Trophoblast cell (in vitro differentiated cells and primary cell): Measurements from ENCODE around the gene ERAS.

ENCODE experiments used
- DNase-seq, 2 donors: peaks; one replicate each; pipeline ENCODE4 v3.0.0-alpha.2; 2016
- H2AFZ ChIP-seq: 2 replicates; pipeline ENCODE4 v1.6.1; 2013; ENCODE audit warnings: low read length, moderate library complexity, mild to moderate bottlenecking; ENCODE audit not compliant: insufficient read depth, poor library complexity
- H2AK5ac ChIP-seq: 2 replicates; pipeline ENCODE4 v1.6.1; 2013; ENCODE audit warnings: mild to moderate bottlenecking, low read length
- H2BK120ac ChIP-seq: 2 replicates; pipeline ENCODE4 v1.6.1; 2013; ENCODE audit warnings: low read length, mild to moderate bottlenecking, moderate library complexity; ENCODE audit not compliant: insufficient read depth, poor library complexity
- H2BK12ac ChIP-seq: 2 replicates; pipeline ENCODE4 v1.6.1; 2013; ENCODE audit warnings: mild to moderate bottlenecking, low read length, moderate library complexity
- H2BK5ac ChIP-seq: 2 replicates; pipeline ENCODE4 v1.6.1; 2013; ENCODE audit warnings: low read length, low read depth, moderate library complexity, mild to moderate bottlenecking; ENCODE audit not compliant: poor library complexity
- H3K14ac ChIP-seq: 2 replicates; pipeline ENCODE4 v1.6.1; 2013; ENCODE audit warnings: mild to moderate bottlenecking, low read length
- H3K18ac ChIP-seq: 2 replicates; pipeline ENCODE4 v1.6.1; 2013; ENCODE audit warnings: mild to moderate bottlenecking, low read length
- H3K23ac ChIP-seq: 2 replicates; pipeline ENCODE4 v1.6.1; 2013; ENCODE audit warnings: low read length
- H3K27ac ChIP-seq: 2 replicates; pipeline ENCODE4 v1.5.1; 2013; ENCODE audit warnings: low read depth, mild to moderate bottlenecking, inconsistent platforms, low read length, moderate library complexity
- H3K27me3 ChIP-seq: 2 replicates; pipeline ENCODE4 v1.6.1; 2013; ENCODE audit warnings: inconsistent platforms, mild to moderate bottlenecking, low read length, moderate library complexity; ENCODE audit not compliant: insufficient read depth
- H3K36me3 ChIP-seq, 2 experiments: 1 replicate in 1 of 2; 2 replicates in 1 of 2; pipeline ENCODE4 v1.6.1; 2013; ENCODE audit warnings: low read length in 2 of 2, mild to moderate bottlenecking in 2 of 2, moderate library complexity in 1 of 2; ENCODE audit not compliant: insufficient read depth in 2 of 2, control insufficient read depth in 1 of 2
- H3K4ac ChIP-seq: 2 replicates; pipeline ENCODE4 v1.6.1; 2013; ENCODE audit warnings: low read depth, mild to moderate bottlenecking, low read length, moderate library complexity
- H3K4me1 ChIP-seq, 2 experiments: 1 replicate in 1 of 2; 2 replicates in 1 of 2; pipeline ENCODE4 v1.6.1; 2013; ENCODE audit warnings: low read length in 2 of 2, mild to moderate bottlenecking in 2 of 2, moderate library complexity in 1 of 2; ENCODE audit not compliant: insufficient read depth in 2 of 2, control insufficient read depth in 1 of 2
- H3K4me2 ChIP-seq: 2 replicates; pipeline ENCODE4 v1.6.1; 2013; ENCODE audit warnings: inconsistent platforms, mild to moderate bottlenecking, low read length, moderate library complexity
- H3K4me3 ChIP-seq: 2 replicates; pipeline ENCODE4 v1.5.1; 2013; ENCODE audit warnings: mild to moderate bottlenecking, low read depth, low read length, inconsistent platforms
- H3K79me1 ChIP-seq: one replicate; pipeline ENCODE4 v1.6.1; 2013; ENCODE audit warnings: low read length
- H3K79me2 ChIP-seq: 2 replicates; pipeline ENCODE4 v1.6.1; 2013; ENCODE audit warnings: low read length, mild to moderate bottlenecking; ENCODE audit not compliant: control insufficient read depth, insufficient read depth, poor library complexity
- H3K9ac ChIP-seq: 2 replicates; pipeline ENCODE4 v1.6.1; 2013; ENCODE audit warnings: mild to moderate bottlenecking, low read length
- H3K9me3 ChIP-seq: 2 replicates; pipeline ENCODE4 v1.6.1; 2013; ENCODE audit warnings: low read depth, mild to moderate bottlenecking, control low read depth, inconsistent platforms, low read length; ENCODE audit not compliant: insufficient read depth
- H4K12ac ChIP-seq: 2 replicates; pipeline ENCODE4 v1.6.1; 2013; ENCODE audit warnings: low read depth, mild to moderate bottlenecking, low read length, moderate library complexity
- H4K8ac ChIP-seq: 2 replicates; pipeline ENCODE4 v1.6.1; 2013; ENCODE audit warnings: low read depth, mild to moderate bottlenecking, low read length, moderate library complexity
- H4K91ac ChIP-seq: one replicate; pipeline ENCODE4 v1.6.1; 2013; ENCODE audit warnings: low read depth, mild to moderate bottlenecking, low read length, moderate library complexity
- WGBS: extraction: QIAGEN DNeasy Blood & Tissue Kit; methylation state at CpG from one replicate; pipeline ENCODE4 v1.1.7; 2013; ENCODE audit warnings: missing lambda C conversion rate; ENCODE audit not compliant: insufficient read length, insufficient coverage; ENCODE audit errors: extremely low coverage; 5-methylcytosine and 5-hydroxymethylcytosine counted together

Gene ERAS

GRCh38 chrX:48782216-48782615 is 44.1 kb upstream of the ERAS start:
- Histone ChIP-seq H3K14ac (no peak overlapping the region), H3K36me3 (no peaks in the 10 kb centered on the region), H3K18ac (no peak overlapping the region), H3K27me3 (no peaks in the 10 kb centered on the region), H2AK5ac (no peak overlapping the region), H3K4me3 (no peak overlapping the region), H3K27ac (no peak overlapping the region), H2AFZ (no peak overlapping the region), H4K8ac (no peak overlapping the region), H3K4ac (no peak overlapping the region), H3K79me1 (no peaks in the 10 kb centered on the region), H2BK12ac (no peak overlapping the region), H2BK5ac (no peak overlapping the region), H3K4me1 (no peaks in the 10 kb centered on the region), H2BK120ac (no peak overlapping the region), H3K9me3 (no peaks in the 10 kb centered on the region), H4K12ac (no peak overlapping the region), H3K23ac (no peak overlapping the region), H3K4me2 (no peak overlapping the region), H3K9ac (no peak overlapping the region), H3K79me2 (no peaks in the 10 kb centered on the region), H4K91ac (no peak overlapping the region)
- no CpG with 5 or more reads among the region's 2 CpGs for whole genome bisulfite sequencing
- DNase-seq, result no peak

GRCh38 chrX:48782795-48783194 is 43.5 kb upstream of the ERAS start:
- Histone ChIP-seq H3K27me3 (no peaks in the 10 kb centered on the region), H4K12ac (no peak overlapping the region), H3K36me3 (no peaks in the 10 kb centered on the region), H3K79me1 (no peaks in the 10 kb centered on the region), H2AFZ (no peak overlapping the region), H2BK12ac (no peak overlapping the region), H3K4me3 (no peak overlapping the region), H3K9ac (no peak overlapping the region), H3K4ac (no peak overlapping the region), H3K4me1 (no peaks in the 10 kb centered on the region), H2BK5ac (no peak overlapping the region), H3K4me2 (no peak overlapping the region), H4K91ac (no peak overlapping the region), H3K27ac (no peak overlapping the region), H3K18ac (no peak overlapping the region), H2BK120ac (no peak overlapping the region), H2AK5ac (no peak overlapping the region), H3K23ac (no peak overlapping the region), H3K79me2 (no peaks in the 10 kb centered on the region), H4K8ac (no peak overlapping the region), H3K9me3 (no peaks in the 10 kb centered on the region), H3K14ac (no peak overlapping the region)
- WGBS, result no CpG with 5 or more reads among the region's 13 CpGs
- DNase-seq, result no peak

GRCh38 chrX:48784726-48785125 is 41.6 kb upstream of the ERAS start:
- Histone ChIP-seq H4K8ac (no peak overlapping the region), H4K12ac (no peak overlapping the region), H2BK12ac (no peak overlapping the region), H3K4me1 (no peaks in the 10 kb centered on the region), H3K27me3 (no peaks in the 10 kb centered on the region), H3K4ac (no peak overlapping the region), H2AK5ac (no peak overlapping the region), H4K91ac (no peak overlapping the region), H3K23ac (no peak overlapping the region), H3K14ac (no peak overlapping the region), H2BK120ac (no peak overlapping the region), H2BK5ac (no peak overlapping the region), H3K4me2 (no peak overlapping the region), H3K9me3 (no peaks in the 10 kb centered on the region), H3K4me3 (no peak overlapping the region), H3K79me2 (no peaks in the 10 kb centered on the region), H3K18ac (no peak overlapping the region), H3K79me1 (no peaks in the 10 kb centered on the region), H3K27ac (no peak overlapping the region), H3K36me3 (no peaks in the 10 kb centered on the region), H3K9ac (no peak overlapping the region), H2AFZ (no peak overlapping the region)
- no CpG with 5 or more reads among the region's 3 CpGs for WGBS
- no peak for DNase-seq

GRCh38 chrX:48785186-48785539 is 41.1 kb upstream of the ERAS start:
- Histone ChIP-seq H3K4me2 (no peak overlapping the region), H3K18ac (no peak overlapping the region)
- no CpG with 5 or more reads among the region's 1 CpG for WGBS

More at GRCh38 chrX:48785186-48785539, 41.1 kb upstream of the ERAS start:
- Histone ChIP-seq H3K4me3 (no peak overlapping the region), H3K27ac (no peak overlapping the region), H3K79me2 (no peaks in the 10 kb centered on the region), H3K4me1 (no peaks in the 10 kb centered on the region), H3K36me3 (no peaks in the 10 kb centered on the region), H2AK5ac (no peak overlapping the region), H2BK120ac (no peak overlapping the region), H4K8ac (no peak overlapping the region), H4K91ac (no peak overlapping the region), H2BK12ac (no peak overlapping the region), H3K79me1 (no peaks in the 10 kb centered on the region), H3K27me3 (no peaks in the 10 kb centered on the region), H3K14ac (no peak overlapping the region), H2AFZ (no peak overlapping the region), H3K9me3 (no peaks in the 10 kb centered on the region), H2BK5ac (no peak overlapping the region), H4K12ac (no peak overlapping the region), H3K4ac (no peak overlapping the region), H3K23ac (no peak overlapping the region), H3K9ac (no peak overlapping the region)
- DNase-seq, result no peak
